Measurements from ENCODE around the gene WDSUB1. TPM values are rescaled to one million over a fixed set of nuclear protein-coding genes. Genes with fewer than 3 reads are reported as not detected.

The WDSUB1 gene
- total RNA-seq, 1 experiment from 2014 or later: not detected

DNA sequence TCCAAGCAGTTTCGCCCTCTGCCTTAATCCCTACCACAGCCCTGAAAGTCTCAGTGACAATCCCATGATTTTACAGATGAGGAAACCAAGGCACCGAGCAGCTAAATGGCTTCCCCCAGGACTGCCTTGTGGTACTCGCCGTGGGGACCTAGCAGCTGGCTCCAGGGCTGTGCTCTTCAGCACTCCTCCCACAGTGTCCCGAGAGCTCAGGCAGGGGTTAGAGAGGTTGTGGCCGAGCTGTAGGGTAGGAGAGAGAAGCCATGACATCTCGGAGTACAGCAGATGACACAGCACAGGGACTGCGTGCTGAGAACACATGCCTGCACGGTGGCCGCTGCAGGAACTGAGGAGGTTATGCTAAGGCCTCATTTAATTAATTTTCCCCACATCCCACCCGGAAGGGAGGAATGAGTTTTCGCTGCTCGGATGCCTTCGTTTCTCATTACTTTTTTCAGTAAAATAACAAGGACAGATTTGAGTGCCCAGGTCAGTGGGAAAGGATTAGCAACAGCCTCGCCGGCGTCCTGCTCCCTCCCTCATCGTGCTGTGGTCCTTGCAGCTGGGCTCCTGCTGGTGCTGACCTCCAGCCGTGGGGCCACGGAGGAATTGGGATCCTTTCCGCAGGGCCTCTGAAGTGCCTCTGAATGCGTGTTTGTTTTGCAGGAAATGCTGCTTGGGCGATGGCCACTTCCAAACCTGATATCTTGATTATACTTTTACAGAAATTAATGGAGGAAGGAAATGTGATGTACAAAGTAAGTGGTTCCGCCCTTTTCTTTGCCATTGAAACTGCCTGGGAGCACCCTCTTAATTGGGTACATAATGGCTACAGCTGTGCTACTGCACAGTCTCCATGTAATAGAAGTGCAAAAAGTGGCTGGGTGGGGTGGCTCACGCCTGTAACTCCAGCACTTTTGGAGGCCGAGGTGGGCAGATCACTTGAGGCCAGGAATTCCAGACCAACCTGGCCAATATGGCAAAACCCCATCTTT lies 61.2 kb downstream of the WDSUB1 start:
- Histone ChIP-seq H3K36me3 (ENCODE audit: insufficient read depth, low read length) (no peaks in the 10 kb centered on the region), H3K4me2 (ENCODE audit: low read depth, low read length, poor library complexity, severe bottlenecking) (no peak overlapping the region), H3K9me3 (ENCODE audit: low read length) (no peaks in the 10 kb centered on the region), H4K20me1 (ENCODE audit: insufficient read depth, low read depth, low read length) (no peaks in the 10 kb centered on the region), H3K9me2 (replicated peaks; ENCODE audit: insufficient read depth, low read length) (no peaks in the 10 kb centered on the region), H3K79me2 (ENCODE audit: low read length) (no peaks in the 10 kb centered on the region), H3K27me3 (ENCODE audit: low read length) (no peaks in the 10 kb centered on the region), H2AFZ (ENCODE audit: low read length) (no peak overlapping the region), H3K4me3 (ENCODE audit: low read length) (no peak overlapping the region), H3K4me1 (ENCODE audit: low read length) (no peaks in the 10 kb centered on the region), H3K27ac (ENCODE audit: low read length) (no peak overlapping the region), H3K9ac (ENCODE audit: low read length) (no peak overlapping the region)
- DNase-seq: no peak

DNA sequence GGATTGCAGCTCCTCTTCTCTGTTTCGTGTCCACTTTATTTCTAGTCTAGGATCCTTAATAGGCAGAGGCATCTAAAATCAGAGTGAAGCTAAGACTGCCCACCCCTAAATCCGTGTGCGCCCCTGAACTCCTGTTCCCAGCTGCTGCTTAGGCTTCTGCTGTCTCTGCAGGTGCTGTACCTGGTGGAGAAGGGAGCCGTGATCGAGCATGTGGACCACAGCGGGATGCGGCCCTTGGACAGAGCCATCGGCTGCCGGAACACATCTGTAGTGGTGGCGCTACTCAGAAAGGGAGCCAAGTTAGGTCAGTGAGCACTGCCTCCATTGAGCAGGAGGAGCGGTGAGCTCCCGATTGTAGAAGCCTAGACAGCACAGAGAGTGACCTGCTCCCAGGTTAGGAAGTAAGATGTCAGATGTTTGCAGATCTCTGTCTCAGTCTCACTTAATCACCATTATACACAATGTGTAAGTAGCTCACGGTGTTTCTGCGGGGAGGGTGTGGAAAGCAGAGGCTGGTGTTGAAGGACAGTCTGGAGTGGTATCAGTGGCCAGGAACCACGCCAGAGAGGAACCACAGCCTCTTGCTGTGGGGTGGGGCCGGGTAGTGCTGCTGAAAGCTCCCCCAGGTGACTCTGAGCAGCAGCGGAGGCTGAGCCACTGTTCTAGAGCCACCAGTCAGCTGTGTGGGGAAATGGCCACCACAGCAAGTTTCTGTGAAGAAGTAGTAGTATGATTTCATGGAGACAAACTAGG lies 62.3 kb downstream of the WDSUB1 start:
- Histone ChIP-seq H3K27ac (ENCODE audit: low read length) (no peak overlapping the region), H4K20me1 (ENCODE audit: insufficient read depth, low read depth, low read length) (no peaks in the 10 kb centered on the region), H3K4me1 (ENCODE audit: low read length) (no peaks in the 10 kb centered on the region), H3K36me3 (ENCODE audit: insufficient read depth, low read length) (no peaks in the 10 kb centered on the region), H3K9me3 (ENCODE audit: low read length) (no peaks in the 10 kb centered on the region), H3K27me3 (ENCODE audit: low read length) (no peaks in the 10 kb centered on the region), H3K9ac (ENCODE audit: low read length) (no peak overlapping the region), H2AFZ (ENCODE audit: low read length) (no peak overlapping the region), H3K4me3 (ENCODE audit: low read length) (no peak overlapping the region), H3K79me2 (ENCODE audit: low read length) (no peaks in the 10 kb centered on the region), H3K9me2 (replicated peaks; ENCODE audit: insufficient read depth, low read length) (no peaks in the 10 kb centered on the region), H3K4me2 (ENCODE audit: low read depth, low read length, poor library complexity, severe bottlenecking) (no peak overlapping the region)
- DNase-seq: no peak

- no peak overlapping the region for H3K4me3 ChIP-seq (ENCODE audit: low read length)
- no peaks in the 10 kb centered on the region for H3K9me2 ChIP-seq (replicated peaks; ENCODE audit: insufficient read depth, low read length)
- no peak overlapping the region for H3K9ac ChIP-seq (ENCODE audit: low read length)
- H3K27ac ChIP-seq (ENCODE audit: low read length): no peak overlapping the region
- H3K4me2 ChIP-seq (ENCODE audit: low read depth, low read length, poor library complexity, severe bottlenecking): no peak overlapping the region
- H2AFZ ChIP-seq (ENCODE audit: low read length): no peak overlapping the region
- H3K36me3 ChIP-seq (ENCODE audit: insufficient read depth, low read length): no peaks in the 10 kb centered on the region
- DNase-seq: no peak
- H3K79me2 ChIP-seq (ENCODE audit: low read length): no peaks in the 10 kb centered on the region
- H3K4me1 ChIP-seq (ENCODE audit: low read length): no peaks in the 10 kb centered on the region
- no peaks in the 10 kb centered on the region for H3K27me3 ChIP-seq (ENCODE audit: low read length)
- no peaks in the 10 kb centered on the region for H4K20me1 ChIP-seq (ENCODE audit: insufficient read depth, low read depth, low read length)
- no peaks in the 10 kb centered on the region for H3K9me3 ChIP-seq (ENCODE audit: low read length)
These were observed 67.0 kb downstream of the WDSUB1 start for GRCh38 chr2:159219394-159219998.

DNA sequence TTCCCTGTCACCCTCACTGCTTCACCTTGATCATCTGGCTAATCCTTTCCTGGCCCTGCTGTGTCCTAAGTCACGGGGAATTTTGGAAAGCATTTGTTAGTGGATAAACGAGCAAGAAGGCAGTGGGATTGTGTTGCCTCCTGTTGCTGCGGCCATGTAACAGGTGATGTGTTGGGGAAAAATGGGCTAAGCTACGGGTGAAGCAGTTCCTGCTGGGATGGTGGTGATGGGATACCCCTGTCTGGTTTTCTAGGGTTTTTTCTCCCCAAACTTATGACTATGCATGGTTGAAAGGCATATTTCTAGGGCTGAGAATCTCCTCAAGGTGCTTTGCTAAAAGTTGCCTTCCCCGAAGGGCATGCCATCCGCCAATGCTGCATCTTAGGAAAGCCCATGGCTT lies 68.1 kb downstream of the WDSUB1 start:
- Histone ChIP-seq H2AFZ (ENCODE audit: low read length) (no peak overlapping the region), H3K27ac (ENCODE audit: low read length) (no peak overlapping the region), H3K27me3 (ENCODE audit: low read length) (no peaks in the 10 kb centered on the region), H3K9me2 (replicated peaks; ENCODE audit: insufficient read depth, low read length) (no peaks in the 10 kb centered on the region), H3K9me3 (ENCODE audit: low read length) (no peaks in the 10 kb centered on the region), H3K9ac (ENCODE audit: low read length) (no peak overlapping the region), H3K79me2 (ENCODE audit: low read length) (no peaks in the 10 kb centered on the region), H3K4me2 (ENCODE audit: low read depth, low read length, poor library complexity, severe bottlenecking) (no peak overlapping the region), H3K4me3 (ENCODE audit: low read length) (no peak overlapping the region), H3K36me3 (ENCODE audit: insufficient read depth, low read length) (no peaks in the 10 kb centered on the region), H3K4me1 (ENCODE audit: low read length) (peaks cover 2% of the 10 kb centered on the region; the same call in 1 of the 2 replicates), H4K20me1 (ENCODE audit: insufficient read depth, low read depth, low read length) (no peaks in the 10 kb centered on the region)
- no peak for DNase-seq

DNA sequence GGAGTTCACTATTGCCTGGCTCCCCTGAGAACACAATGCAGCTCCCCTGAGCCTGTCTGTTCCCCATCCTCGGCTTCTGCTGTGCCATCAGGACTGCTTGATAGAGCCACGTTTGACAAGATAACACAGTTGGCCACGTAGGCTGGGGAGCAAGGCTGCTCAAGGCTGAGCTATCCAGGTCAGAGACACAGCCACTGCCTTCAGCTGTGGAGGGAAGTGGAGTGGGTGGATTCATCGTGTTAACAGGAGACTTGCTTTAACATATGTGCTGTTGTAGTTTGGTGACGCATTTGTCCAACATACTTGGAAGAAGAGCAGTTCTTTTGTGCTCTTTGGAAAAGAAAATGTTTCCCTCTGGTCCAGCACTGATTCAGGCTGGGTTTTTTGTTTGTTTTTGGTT lies 68.8 kb downstream of the WDSUB1 start:
- Histone ChIP-seq H4K20me1 (ENCODE audit: insufficient read depth, low read depth, low read length) (no peaks in the 10 kb centered on the region), H3K9me3 (ENCODE audit: low read length) (no peaks in the 10 kb centered on the region), H3K9me2 (replicated peaks; ENCODE audit: insufficient read depth, low read length) (no peaks in the 10 kb centered on the region), H3K27ac (ENCODE audit: low read length) (no peak overlapping the region), H3K4me3 (ENCODE audit: low read length) (no peak overlapping the region), H3K79me2 (ENCODE audit: low read length) (no peaks in the 10 kb centered on the region), H3K4me1 (ENCODE audit: low read length) (peaks cover 3% of the 10 kb centered on the region; the same call in 1 of the 2 replicates), H2AFZ (ENCODE audit: low read length) (no peak overlapping the region), H3K4me2 (ENCODE audit: low read depth, low read length, poor library complexity, severe bottlenecking) (no peak overlapping the region), H3K9ac (ENCODE audit: low read length) (no peak overlapping the region), H3K36me3 (ENCODE audit: insufficient read depth, low read length) (no peaks in the 10 kb centered on the region), H3K27me3 (ENCODE audit: low read length) (no peaks in the 10 kb centered on the region)
- DNase-seq: no peak

DNA sequence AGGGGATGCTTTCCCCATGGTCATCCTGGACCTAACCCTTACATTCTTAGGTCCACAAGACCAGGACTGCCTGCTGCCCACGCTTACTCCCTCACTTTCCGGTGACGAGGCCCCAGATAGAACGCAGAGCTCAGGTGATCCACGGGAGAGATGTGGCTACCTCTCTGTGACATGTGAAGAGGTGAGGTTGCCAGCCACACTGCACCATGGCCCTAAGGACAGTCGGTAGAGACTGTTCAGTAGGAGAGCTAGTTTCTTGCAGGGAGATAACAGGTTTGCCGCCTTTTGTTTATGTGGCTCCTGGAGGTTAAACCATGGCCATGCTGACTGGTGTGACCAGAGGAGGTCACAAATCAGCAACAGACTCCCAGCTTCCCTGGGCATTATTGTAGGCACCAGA lies 71.4 kb downstream of the WDSUB1 start:
- Histone ChIP-seq H3K9me3 (ENCODE audit: low read length) (no peaks in the 10 kb centered on the region), H3K36me3 (ENCODE audit: insufficient read depth, low read length) (no peaks in the 10 kb centered on the region), H3K79me2 (ENCODE audit: low read length) (no peaks in the 10 kb centered on the region), H3K4me1 (ENCODE audit: low read length) (peaks cover 3% of the 10 kb centered on the region; the same call in 1 of the 2 replicates), H3K27me3 (ENCODE audit: low read length) (no peaks in the 10 kb centered on the region), H3K4me2 (ENCODE audit: low read depth, low read length, poor library complexity, severe bottlenecking) (no peak overlapping the region), H3K9me2 (replicated peaks; ENCODE audit: insufficient read depth, low read length) (no peaks in the 10 kb centered on the region), H4K20me1 (ENCODE audit: insufficient read depth, low read depth, low read length) (no peaks in the 10 kb centered on the region), H3K27ac (ENCODE audit: low read length) (no peak overlapping the region), H2AFZ (ENCODE audit: low read length) (no peak overlapping the region), H3K9ac (ENCODE audit: low read length) (no peak overlapping the region), H3K4me3 (ENCODE audit: low read length) (no peak overlapping the region)
- no peak for DNase-seq

- H3K79me2 ChIP-seq (ENCODE audit: low read length): no peaks in the 10 kb centered on the region
- DNase-seq: no peak
These were observed 72.1 kb downstream of the WDSUB1 start for GRCh38 chr2:159214325-159214865.

More at GRCh38 chr2:159214325-159214865, 72.1 kb downstream of the WDSUB1 start:
- Histone ChIP-seq H3K9me3 (ENCODE audit: low read length) (no peaks in the 10 kb centered on the region), H3K9me2 (replicated peaks; ENCODE audit: insufficient read depth, low read length) (no peaks in the 10 kb centered on the region), H3K27me3 (ENCODE audit: low read length) (no peaks in the 10 kb centered on the region), H2AFZ (ENCODE audit: low read length) (no peak overlapping the region), H3K36me3 (ENCODE audit: insufficient read depth, low read length) (no peaks in the 10 kb centered on the region), H3K4me2 (ENCODE audit: low read depth, low read length, poor library complexity, severe bottlenecking) (no peak overlapping the region), H3K4me1 (ENCODE audit: low read length) (peaks cover 3% of the 10 kb centered on the region; the same call in 1 of the 2 replicates), H3K9ac (ENCODE audit: low read length) (no peak overlapping the region), H3K4me3 (ENCODE audit: low read length) (no peak overlapping the region), H3K27ac (ENCODE audit: low read length) (no peak overlapping the region), H4K20me1 (ENCODE audit: insufficient read depth, low read depth, low read length) (no peaks in the 10 kb centered on the region)

Data from Karpas-422 (cell line).